SK-N-SH treated with all-trans-retinoic acid at 6 μM for 48 hours (cell line): Measurements from ENCODE around the gene PROK1.

Experiments used
- ATAC-seq: fragments of 200-7000 bp; cut with Tn5 transposase; 3 replicates; pipeline ENCODE4 v1.9.1; 2020; ENCODE audit warnings: mild to moderate bottlenecking, moderate library complexity
- ARNTL ChIP-seq: fragments of 450-650 bp; formaldehyde crosslinking; IDR thresholded peaks from 2 replicates; pipeline ENCODE4 v1.5.0; 2020; ENCODE audit warnings: low read depth, mild to moderate bottlenecking, moderate library complexity, borderline replicate concordance
- BACH2 ChIP-seq: fragments of 250-450 bp; sonication (Bioruptor Pico); IDR thresholded peaks from 2 replicates; pipeline ENCODE4 v1.9.0; 2021; ENCODE audit warnings: mild to moderate bottlenecking, borderline replicate concordance
- CREB5 ChIP-seq: fragments of 250-450 bp; sonication (Bioruptor Pico); IDR thresholded peaks from 2 replicates; pipeline ENCODE4 v1.5.1; 2020; ENCODE audit warnings: low read depth, mild to moderate bottlenecking, moderate library complexity
- CSDC2 ChIP-seq: fragments of 250-450 bp; sonication (Bioruptor Pico); IDR thresholded peaks from 2 replicates; pipeline ENCODE4 v1.5.0; 2020; ENCODE audit warnings: mild to moderate bottlenecking, moderate library complexity
- CSRNP3 ChIP-seq: fragments of 250-450 bp; sonication (Bioruptor Pico); IDR thresholded peaks from 2 replicates; pipeline ENCODE4 v1.5.1; 2021; ENCODE audit warnings: mild to moderate bottlenecking, moderate library complexity
- GLIS3 ChIP-seq: fragments of 250-450 bp; sonication (Bioruptor Pico); IDR thresholded peaks from 2 replicates; pipeline ENCODE4 v1.5.0; 2020; ENCODE audit warnings: mild to moderate bottlenecking, moderate library complexity
- ISL1 ChIP-seq: fragments of 250-450 bp; sonication (Bioruptor Pico); IDR thresholded peaks from 2 replicates; pipeline ENCODE4 v2.1.2; 2022; ENCODE audit warnings: mild to moderate bottlenecking, moderate library complexity
- OSR1 ChIP-seq: fragments of 250-450 bp; sonication (Bioruptor Pico); IDR thresholded peaks from 2 replicates; pipeline ENCODE4 v1.8.0; 2022; ENCODE audit warnings: moderate library complexity, mild to moderate bottlenecking, inconsistent platforms
- PATZ1 ChIP-seq: fragments of 250-450 bp; sonication (Bioruptor Pico); IDR thresholded peaks from 2 replicates; pipeline ENCODE4 v1.8.0; 2020; ENCODE audit warnings: mild to moderate bottlenecking, moderate library complexity, borderline replicate concordance
- POU6F1 ChIP-seq: fragments of 250-450 bp; sonication (Bioruptor Pico); IDR thresholded peaks from 2 replicates; pipeline ENCODE4 v1.8.0; 2021; ENCODE audit warnings: low read depth, mild to moderate bottlenecking, moderate library complexity, borderline replicate concordance
- PPARA ChIP-seq: fragments of 250-450 bp; sonication (Bioruptor Pico); IDR thresholded peaks from 2 replicates; pipeline ENCODE4 v1.5.0; 2020; ENCODE audit warnings: mild to moderate bottlenecking, borderline replicate concordance
- RARB ChIP-seq: fragments of 250-450 bp; sonication (Bioruptor Pico); IDR thresholded peaks from 2 replicates; pipeline ENCODE4 v1.8.0; 2021; ENCODE audit warnings: mild to moderate bottlenecking, moderate library complexity
- SNAI2 ChIP-seq: fragments of 250-450 bp; sonication (Bioruptor Pico); IDR thresholded peaks from 2 replicates; pipeline ENCODE4 v1.5.0; 2020; ENCODE audit warnings: mild to moderate bottlenecking, moderate library complexity
- TCF4 ChIP-seq: fragments of 250-450 bp; sonication (Bioruptor Pico); IDR thresholded peaks from 2 replicates; pipeline ENCODE4 v1.8.0; 2021; ENCODE audit warnings: mild to moderate bottlenecking, moderate library complexity, borderline replicate concordance
- TOX ChIP-seq: fragments of 250-450 bp; sonication (Bioruptor Pico); IDR thresholded peaks from 2 replicates; pipeline ENCODE4 v1.8.0; 2021; ENCODE audit warnings: mild to moderate bottlenecking, moderate library complexity, borderline replicate concordance
- TSHZ2 ChIP-seq: fragments of 250-450 bp; sonication (Bioruptor Pico); IDR thresholded peaks from 2 replicates; pipeline ENCODE4 v1.5.0; 2020; ENCODE audit warnings: mild to moderate bottlenecking, moderate library complexity
- ZC3H10 ChIP-seq: fragments of 250-450 bp; sonication (Bioruptor Pico); IDR thresholded peaks from 2 replicates; pipeline ENCODE4 v1.5.1; 2021; ENCODE audit warnings: mild to moderate bottlenecking, moderate library complexity
- ZFP3 ChIP-seq: fragments of 250-450 bp; sonication (Bioruptor Pico); IDR thresholded peaks from 2 replicates; pipeline ENCODE4 v1.5.0; 2020; ENCODE audit warnings: mild to moderate bottlenecking, moderate library complexity
- ZFP30 ChIP-seq: fragments of 450-650 bp; formaldehyde crosslinking; IDR thresholded peaks from 2 replicates; pipeline ENCODE4 v1.5.0; 2022; ENCODE audit warnings: mild to moderate bottlenecking, moderate library complexity
- ZNF565 ChIP-seq: fragments of 450-650 bp; formaldehyde crosslinking; conservative IDR thresholded peaks from 2 replicates; pipeline ENCODE4 v1.5.0; 2020; ENCODE audit warnings: low read depth, mild to moderate bottlenecking, moderate library complexity
- ZNF70 ChIP-seq: fragments of 450-650 bp; formaldehyde crosslinking; IDR thresholded peaks from 2 replicates; pipeline ENCODE4 v1.5.0; 2020; ENCODE audit warnings: mild to moderate bottlenecking, moderate library complexity

Gene PROK1

GRCh38 chr1:110465814-110466380 is 14.9 kb downstream of the PROK1 start:
- TF ChIP-seq POU6F1 (CRISPR knock-in tag) = no peak
- TF ChIP-seq OSR1 (CRISPR knock-in tag) = no peak
- TF ChIP-seq ISL1 (CRISPR knock-in tag) = no peak
- no peak for TF ChIP-seq CREB5 (CRISPR knock-in tag)
- no peak for TF ChIP-seq GLIS3 (CRISPR knock-in tag)
- no peak for TF ChIP-seq ZNF70 (CRISPR knock-in tag)
- no peak for TF ChIP-seq SNAI2 (CRISPR knock-in tag)
- no peak for TF ChIP-seq TCF4 (CRISPR knock-in tag)
- no peak for TF ChIP-seq ZNF565 (CRISPR knock-in tag)
- ATAC-seq = no peak

- no peak for ATAC-seq
- no peak for TF ChIP-seq ZFP3 (CRISPR knock-in tag)
- TF ChIP-seq CSRNP3 (CRISPR knock-in tag) = no peak
- no peak for TF ChIP-seq ZFP30 (CRISPR knock-in tag)
- no peak for TF ChIP-seq ZNF70 (CRISPR knock-in tag)
- TF ChIP-seq PATZ1 = no peak
Observed at GRCh38 chr1:110466646-110467280, 15.8 kb downstream of the PROK1 start.

- TF ChIP-seq PATZ1 (no peak), RARB (CRISPR knock-in tag) (no peak), ZNF565 (CRISPR knock-in tag) (no peak), CSDC2 (CRISPR knock-in tag) (no peak), CSRNP3 (CRISPR knock-in tag) (no peak), ZC3H10 (CRISPR knock-in tag) (no peak), POU6F1 (CRISPR knock-in tag) (no peak), GLIS3 (CRISPR knock-in tag) (no peak), ZFP30 (CRISPR knock-in tag) (no peak), OSR1 (CRISPR knock-in tag) (no peak), ISL1 (CRISPR knock-in tag) (no peak), ZNF70 (CRISPR knock-in tag) (no peak), BACH2 (no peak), ARNTL (CRISPR knock-in tag) (no peak), TCF4 (CRISPR knock-in tag) (no peak), TOX (CRISPR knock-in tag) (no peak), PPARA (CRISPR knock-in tag) (no peak), TSHZ2 (CRISPR knock-in tag) (no peak), SNAI2 (CRISPR knock-in tag) (no peak)
- no peak for ATAC-seq
Observed at GRCh38 chr1:110471131-110471530, 20.2 kb downstream of the PROK1 start.
